Transverse colon (tissue), 4 donors: ENCODE data around the gene CACNA1A.

ENCODE experiments used
- CTCF ChIP-seq, 5 experiments: fragments of 200-600 bp in 3 of 5; fragments of 450-650 bp in 2 of 5; sonication (generic) in 3 of 5; IDR thresholded peaks; 1 replicate in 2 of 5; 2 replicates in 3 of 5; pipeline ENCODE4 v1.5.1; 2016 to 2017; ENCODE audit warnings: antibody characterized with exemption in 5 of 5, inconsistent platforms in 3 of 5, mild to moderate bottlenecking in 2 of 5, moderate library complexity in 1 of 5
- EP300 ChIP-seq: sonication (generic); formaldehyde crosslinking; IDR thresholded peaks from one replicate; pipeline ENCODE4 v1.6.1; 2017; ENCODE audit warnings: antibody characterized with exemption, low read depth
- POLR2A ChIP-seq: fragments of 450-650 bp; IDR thresholded peaks from one replicate; pipeline ENCODE4 v1.6.1; 2016; ENCODE audit warnings: antibody characterized with exemption, mild to moderate bottlenecking, moderate library complexity
- POLR2AphosphoS5 ChIP-seq, 3 donors: sonication (generic); formaldehyde crosslinking; IDR thresholded peaks; one replicate each; pipeline ENCODE4 v1.6.1; 2016; ENCODE audit warnings: antibody characterized with exemption in 3 of 3

- no peak for TF ChIP-seq CTCF (IDR thresholded peaks at IDR 0.05)
- no peak for TF ChIP-seq EP300
- TF ChIP-seq POLR2A, result no peak
- no peak for TF ChIP-seq POLR2AphosphoS5 (IDR thresholded peaks at IDR 0.05)
These were observed 135.3 kb downstream of the CACNA1A start for GRCh38 chr19:13370948-13371347.
